Hepatocyte (in vitro differentiated cells): ENCODE data around the gene THSD4. TPM values are rescaled to one million over a fixed set of nuclear protein-coding genes. Genes with fewer than 3 reads are reported as not detected.

Experiments
- DNase-seq: peaks from one replicate; pipeline ENCODE4 v3.0.0-alpha.2; 2016; ENCODE audit warnings: low spot score
- H2AFZ ChIP-seq: fragments of 200-600 bp; sonication (generic); 2 replicates; pipeline ENCODE4 v1.6.0; 2016; ENCODE audit warnings: antibody characterized with exemption, mild to moderate bottlenecking
- H3K27ac ChIP-seq: fragments of 200-600 bp; sonication (generic); 2 replicates; pipeline ENCODE4 v1.5.1; 2016; ENCODE audit warnings: mild to moderate bottlenecking
- H3K27me3 ChIP-seq: fragments of 200-600 bp; sonication (generic); 2 replicates; pipeline ENCODE4 v1.6.1; 2016
- H3K36me3 ChIP-seq: fragments of 200-600 bp; sonication (generic); replicated peaks from 2 replicates; pipeline ENCODE4 v1.5.1; 2016; ENCODE audit warnings: low read depth; ENCODE audit not compliant: insufficient read depth
- H3K4me1 ChIP-seq: fragments of 200-600 bp; sonication (generic); 2 replicates; pipeline ENCODE4 v1.5.1; 2016; ENCODE audit warnings: mild to moderate bottlenecking, moderate library complexity; ENCODE audit not compliant: insufficient read depth
- H3K4me2 ChIP-seq: fragments of 200-600 bp; sonication (generic); 2 replicates; pipeline ENCODE4 v1.6.0; 2016
- H3K4me3 ChIP-seq: fragments of 200-600 bp; sonication (generic); 2 replicates; pipeline ENCODE4 v1.5.1; 2016; ENCODE audit warnings: mild to moderate bottlenecking
- H3K79me2 ChIP-seq: fragments of 200-600 bp; sonication (generic); 2 replicates; pipeline ENCODE4 v1.6.0; 2017; ENCODE audit warnings: mild to moderate bottlenecking
- H3K9me2 ChIP-seq: fragments of 200-600 bp; sonication (generic); replicated peaks from 2 replicates; pipeline ENCODE4 v1.6.0; 2017; ENCODE audit warnings: mild to moderate bottlenecking; ENCODE audit not compliant: insufficient read depth
- H3K9me3 ChIP-seq: fragments of 200-600 bp; sonication (generic); 2 replicates; pipeline ENCODE4 v1.5.1; 2016; ENCODE audit warnings: low read depth, mild to moderate bottlenecking
- H4K20me1 ChIP-seq: fragments of 200-600 bp; sonication (generic); 2 replicates; pipeline ENCODE4 v1.6.0; 2016; ENCODE audit warnings: mild to moderate bottlenecking; ENCODE audit not compliant: insufficient read depth, poor library complexity, severe bottlenecking
- CTCF ChIP-seq: fragments of 200-600 bp; sonication (generic); IDR thresholded peaks from 2 replicates; pipeline ENCODE4 v1.5.1; 2016; ENCODE audit warnings: antibody characterized with exemption, mild to moderate bottlenecking; ENCODE audit not compliant: poor library complexity
- EZH2 ChIP-seq: fragments of 200-600 bp; sonication (generic); IDR thresholded peaks from 2 replicates; pipeline ENCODE4 v1.6.1; 2016; ENCODE audit warnings: antibody characterized with exemption, mild to moderate bottlenecking, borderline replicate concordance
- EZH2phosphoT487 ChIP-seq: fragments of 200-600 bp; sonication (generic); IDR thresholded peaks from one replicate; pipeline ENCODE4 v1.6.1; 2018; ENCODE audit warnings: antibody characterized with exemption, mild to moderate bottlenecking, low read depth, moderate library complexity; ENCODE audit not compliant: unreplicated experiment, severe bottlenecking
- WGBS: methylation state at CpG from one replicate; pipeline ENCODE4 v1.1.6; 2016; ENCODE audit warnings: low lambda C conversion rate; ENCODE audit errors: missing lambda C conversion rate; 5-methylcytosine and 5-hydroxymethylcytosine counted together
- polyA plus RNA-seq: library from polyadenylated mRNA; unstranded; fragments of >200 nt; fragmentation: Nextera tagmentation; extraction: Ambion mirVana; gene quantifications from 2 replicates; pipeline ENCODE4 v1.2.1, GENCODE V29; 2016
- total RNA-seq: library from RNA; depleted of rRNA; stranded (reverse); fragments of >200 nt; gene quantifications from 2 replicates; pipeline ENCODE4 v1.2.3, GENCODE V29; 2014

Gene THSD4
- total and polyA plus RNA-seq, 2 experiments from 2014 or later: 4.3 to 7.0 TPM

DNA sequence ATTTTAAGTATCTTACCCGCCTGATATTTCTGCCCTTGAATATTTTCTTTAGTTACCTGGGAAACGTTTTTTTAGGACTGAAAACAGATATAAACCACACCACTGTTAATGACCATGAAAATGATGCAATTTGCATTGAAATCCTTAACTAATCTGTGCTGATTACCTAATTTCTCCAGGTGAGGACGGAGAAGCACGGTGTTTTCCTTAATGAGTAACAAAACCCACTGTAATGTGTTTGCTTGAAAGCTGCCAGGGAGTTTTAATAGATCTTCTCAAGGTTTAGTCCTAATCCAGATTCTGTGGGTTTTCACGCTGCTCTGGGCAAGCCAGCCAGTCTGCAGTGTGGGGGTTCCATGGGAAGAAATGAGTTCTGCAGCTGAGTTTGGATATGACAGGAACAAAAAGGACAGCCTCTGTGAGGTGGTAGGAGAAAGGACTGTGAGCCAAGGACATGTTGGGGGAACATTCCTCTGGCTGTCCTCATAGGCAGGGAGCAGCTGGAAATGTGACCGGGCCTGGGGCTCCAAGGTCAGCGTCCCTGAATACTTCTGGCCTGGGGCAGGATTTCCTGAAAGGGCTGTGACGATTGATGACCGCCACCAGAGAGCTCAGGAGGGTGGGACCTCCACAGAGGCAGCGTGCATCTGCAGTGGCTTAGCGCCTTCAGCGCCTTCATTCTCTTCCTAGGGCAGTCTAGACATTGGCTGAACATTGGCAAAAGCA is 18.6 kb downstream of the THSD4 start:
- no peaks in the 10 kb centered on the region for H4K20me1 ChIP-seq
- no peak overlapping the region for H3K27ac ChIP-seq
- no peaks in the 10 kb centered on the region for H3K36me3 ChIP-seq
- H3K9me3 ChIP-seq: no peaks in the 10 kb centered on the region
- 73% methylated on average over 12 of the region's 12 CpGs for WGBS
- H2AFZ ChIP-seq: no peak overlapping the region
- no peaks in the 10 kb centered on the region for H3K27me3 ChIP-seq
- no peak overlapping the region for H3K4me2 ChIP-seq
- DNase-seq: no peak
- H3K4me1 ChIP-seq: no peaks in the 10 kb centered on the region
- no peak overlapping the region for H3K4me3 ChIP-seq
- no peaks in the 10 kb centered on the region for H3K9me2 ChIP-seq
- no peak for TF ChIP-seq EZH2
- no peak for TF ChIP-seq EZH2phosphoT487
- TF ChIP-seq CTCF: no peak
- no peaks in the 10 kb centered on the region for H3K79me2 ChIP-seq

DNA sequence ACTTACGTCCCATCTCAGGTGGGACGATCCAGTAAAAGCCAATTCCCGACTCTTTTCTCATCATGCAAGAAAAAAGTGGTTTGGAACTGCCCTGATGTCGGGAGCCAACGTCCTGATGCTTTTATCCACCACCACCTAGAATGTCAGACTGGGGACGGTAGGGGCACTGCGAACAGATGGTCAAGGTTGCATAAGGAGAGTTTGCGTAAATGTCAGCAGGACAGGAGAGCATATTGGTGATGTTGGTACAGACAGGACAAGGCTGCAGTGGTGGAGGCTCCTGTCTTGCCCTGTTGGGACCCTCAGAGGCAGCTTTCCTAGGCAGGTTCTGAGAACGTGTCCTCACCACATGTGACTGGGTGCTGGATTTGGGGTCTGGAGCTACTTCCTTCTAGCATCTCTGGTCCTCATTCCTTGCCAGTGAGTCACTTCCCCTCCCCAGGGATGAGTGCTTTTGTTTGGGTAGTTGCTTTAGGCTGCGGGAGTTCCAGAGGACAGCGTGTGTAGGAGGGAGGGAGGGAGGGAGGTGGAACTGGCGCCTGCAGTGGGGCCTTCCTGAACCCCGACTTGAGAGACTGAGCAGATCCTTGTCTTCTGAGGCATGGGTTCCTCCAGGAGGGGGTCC is 21.0 kb downstream of the THSD4 start:
- Histone ChIP-seq H2AFZ (no peak overlapping the region), H3K27me3 (no peaks in the 10 kb centered on the region), H3K27ac (no peak overlapping the region), H3K9me3 (no peaks in the 10 kb centered on the region), H3K36me3 (no peaks in the 10 kb centered on the region), H3K4me1 (no peaks in the 10 kb centered on the region), H3K9me2 (no peaks in the 10 kb centered on the region), H3K79me2 (no peaks in the 10 kb centered on the region), H4K20me1 (no peaks in the 10 kb centered on the region), H3K4me2 (no peak overlapping the region), H3K4me3 (no peak overlapping the region)
- TF ChIP-seq CTCF: no peak
- TF ChIP-seq EZH2phosphoT487: no peak
- no peak for TF ChIP-seq EZH2
- 82% methylated on average over 13 of the region's 13 CpGs for WGBS
- DNase-seq: no peak

GRCh38 chr15:71136793-71137518 is 21.7 kb downstream of the THSD4 start:
- no peaks in the 10 kb centered on the region for H4K20me1 ChIP-seq
- no peak overlapping the region for H3K27ac ChIP-seq
- H3K36me3 ChIP-seq: no peaks in the 10 kb centered on the region
- no peaks in the 10 kb centered on the region for H3K27me3 ChIP-seq
- H3K4me2 ChIP-seq: no peak overlapping the region
- H2AFZ ChIP-seq: no peak overlapping the region
- WGBS: 90% methylated on average over 11 of the region's 11 CpGs
- no peaks in the 10 kb centered on the region for H3K4me1 ChIP-seq
- no peak overlapping the region for H3K4me3 ChIP-seq
- no peaks in the 10 kb centered on the region for H3K79me2 ChIP-seq
- TF ChIP-seq EZH2phosphoT487: no peak
- no peak for TF ChIP-seq EZH2
- no peak for TF ChIP-seq CTCF
- no peaks in the 10 kb centered on the region for H3K9me2 ChIP-seq
- H3K9me3 ChIP-seq: no peaks in the 10 kb centered on the region
- no peak for DNase-seq
